ENCODE data around the gene CERCAM.
"Not testable (repeated sequence)": the region's sequence is repeated elsewhere in the genome, so short reads cannot be mapped to it uniquely, and the experiment has no call there.

CERCAM gene

GRCh38 chr9:128419061-128419925, 1.4 kb upstream of the CERCAM start:
- TF ChIP-seq CREB5 (CRISPR knock-in tag; IDR thresholded peaks at IDR 0.05; ENCODE audit: low read depth) (no peak), OSR1 (CRISPR knock-in tag; IDR thresholded peaks at IDR 0.05) (no peak), BACH2 (CRISPR knock-in tag; IDR thresholded peaks at IDR 0.05; ENCODE audit: borderline replicate concordance) (no peak), ISL1 (CRISPR knock-in tag; IDR thresholded peaks at IDR 0.05) (no peak), TCF4 (CRISPR knock-in tag; IDR thresholded peaks at IDR 0.05; ENCODE audit: borderline replicate concordance) (no peak), TSHZ2 (CRISPR knock-in tag; IDR thresholded peaks at IDR 0.05) (no peak), CSDC2 (CRISPR knock-in tag; IDR thresholded peaks at IDR 0.05) (no peak), POU6F1 (CRISPR knock-in tag; IDR thresholded peaks at IDR 0.05; ENCODE audit: borderline replicate concordance, low read depth) (no peak), ZFP30 (CRISPR knock-in tag; IDR thresholded peaks at IDR 0.05) (no peak), PATZ1 (CRISPR knock-in tag; IDR thresholded peaks at IDR 0.05; ENCODE audit: borderline replicate concordance) (no peak), GLIS3 (CRISPR knock-in tag; IDR thresholded peaks at IDR 0.05) (no peak), PPARA (CRISPR knock-in tag; IDR thresholded peaks at IDR 0.05; ENCODE audit: borderline replicate concordance) (no peak)
- no peak for ATAC-seq

GRCh38 chr9:128420060-128420650, 502 bp upstream of the CERCAM start:
- TF ChIP-seq ZNF565 (CRISPR knock-in tag; conservative IDR thresholded peaks at IDR 0.05; ENCODE audit: low read depth) (no peak), ISL1 (CRISPR knock-in tag; IDR thresholded peaks at IDR 0.05) (no peak)
- peak; percentile 91 for ATAC-seq

- ATAC-seq = peak; percentile 21
- TF ChIP-seq ZFP3 (CRISPR knock-in tag; IDR thresholded peaks at IDR 0.05) (no peak), ZNF70 (CRISPR knock-in tag; IDR thresholded peaks at IDR 0.05) (no peak), ZFP30 (CRISPR knock-in tag; IDR thresholded peaks at IDR 0.05) (no peak)
These were observed 882 bp downstream of the CERCAM start for GRCh38 chr9:128421482-128421996.

- ATAC-seq = not testable (repeated sequence)
These were observed 1.5 kb downstream of the CERCAM start for GRCh38 chr9:128422022-128422782.

GRCh38 chr9:128422783-128423150, 2.1 kb downstream of the CERCAM start:
- no peak for ATAC-seq
- TF ChIP-seq CSDC2 (CRISPR knock-in tag; IDR thresholded peaks at IDR 0.05) (no peak), ZFP3 (CRISPR knock-in tag; IDR thresholded peaks at IDR 0.05) (no peak), GLIS3 (CRISPR knock-in tag; IDR thresholded peaks at IDR 0.05) (no peak), BACH2 (CRISPR knock-in tag; IDR thresholded peaks at IDR 0.05; ENCODE audit: borderline replicate concordance) (no peak), RARB (CRISPR knock-in tag; IDR thresholded peaks at IDR 0.05) (no peak), TCF4 (CRISPR knock-in tag; IDR thresholded peaks at IDR 0.05; ENCODE audit: borderline replicate concordance) (no peak), SNAI2 (CRISPR knock-in tag; IDR thresholded peaks at IDR 0.05) (no peak), PPARA (CRISPR knock-in tag; IDR thresholded peaks at IDR 0.05; ENCODE audit: borderline replicate concordance) (no peak), ZC3H10 (CRISPR knock-in tag; IDR thresholded peaks at IDR 0.05) (no peak), ISL1 (CRISPR knock-in tag; IDR thresholded peaks at IDR 0.05) (no peak), POU6F1 (CRISPR knock-in tag; IDR thresholded peaks at IDR 0.05; ENCODE audit: borderline replicate concordance, low read depth) (no peak)

GRCh38 chr9:128423356-128423755, 2.7 kb downstream of the CERCAM start:
- ATAC-seq = not testable (repeated sequence)
